Mammary epithelial cell (primary cell): ENCODE results near the gene CFAP45.

ENCODE experiments used
- EZH2 ChIP-seq: IDR thresholded peaks from 2 replicates; pipeline ENCODE4 v1.6.1; 2012; ENCODE audit warnings: low read length, inconsistent platforms, borderline replicate concordance
- TF ChIP-seq, protein P1 (sequence below), 2 donors: IDR thresholded peaks in 1 of 2; conservative IDR thresholded peaks in 1 of 2; 2 replicates each; pipeline ENCODE4 v1.5.1; 2011 to 2012; ENCODE audit warnings: inconsistent platforms in 2 of 2, low read length in 2 of 2, mild to moderate bottlenecking in 2 of 2, control low read depth in 1 of 2, low read depth in 1 of 2; ENCODE audit not compliant: insufficient read depth in 1 of 2; ENCODE audit errors: extremely low read depth in 1 of 2

DNA sequence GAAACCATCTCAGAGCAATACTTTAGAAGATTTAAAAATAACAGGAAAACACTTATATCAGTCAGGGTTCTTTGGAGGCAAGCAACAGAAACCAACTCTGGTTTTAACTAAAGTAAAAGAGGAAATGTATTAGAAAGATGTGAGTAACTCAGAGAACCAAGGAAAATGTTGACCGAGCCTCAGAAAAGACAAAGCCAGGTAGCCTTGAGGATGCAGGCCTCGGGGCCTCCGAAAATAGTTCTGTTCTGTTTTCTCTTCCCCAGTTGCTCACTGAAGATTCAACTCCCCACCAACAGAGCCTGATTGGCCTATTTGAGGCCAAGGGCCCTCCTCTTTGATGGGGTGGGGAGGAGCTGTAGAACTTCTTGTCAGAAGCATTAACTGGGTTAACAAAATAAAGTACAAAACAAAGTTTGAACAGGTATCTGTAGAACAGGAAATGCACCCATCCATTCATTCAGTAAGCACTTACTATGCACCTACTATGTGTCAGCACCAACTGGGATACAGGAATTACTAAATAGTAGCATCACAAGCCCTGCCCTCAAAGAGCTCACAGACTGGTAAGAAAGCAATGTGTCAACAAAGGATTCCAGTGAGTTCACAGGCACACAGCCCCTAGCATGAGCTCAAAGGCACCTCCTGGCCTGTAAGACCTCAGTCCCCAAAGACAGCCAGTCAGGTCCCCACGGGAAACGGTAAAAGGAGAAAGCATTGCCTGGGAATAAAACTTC lies 60.7 kb downstream of the CFAP45 start:
- TF ChIP-seq, protein P1, sequence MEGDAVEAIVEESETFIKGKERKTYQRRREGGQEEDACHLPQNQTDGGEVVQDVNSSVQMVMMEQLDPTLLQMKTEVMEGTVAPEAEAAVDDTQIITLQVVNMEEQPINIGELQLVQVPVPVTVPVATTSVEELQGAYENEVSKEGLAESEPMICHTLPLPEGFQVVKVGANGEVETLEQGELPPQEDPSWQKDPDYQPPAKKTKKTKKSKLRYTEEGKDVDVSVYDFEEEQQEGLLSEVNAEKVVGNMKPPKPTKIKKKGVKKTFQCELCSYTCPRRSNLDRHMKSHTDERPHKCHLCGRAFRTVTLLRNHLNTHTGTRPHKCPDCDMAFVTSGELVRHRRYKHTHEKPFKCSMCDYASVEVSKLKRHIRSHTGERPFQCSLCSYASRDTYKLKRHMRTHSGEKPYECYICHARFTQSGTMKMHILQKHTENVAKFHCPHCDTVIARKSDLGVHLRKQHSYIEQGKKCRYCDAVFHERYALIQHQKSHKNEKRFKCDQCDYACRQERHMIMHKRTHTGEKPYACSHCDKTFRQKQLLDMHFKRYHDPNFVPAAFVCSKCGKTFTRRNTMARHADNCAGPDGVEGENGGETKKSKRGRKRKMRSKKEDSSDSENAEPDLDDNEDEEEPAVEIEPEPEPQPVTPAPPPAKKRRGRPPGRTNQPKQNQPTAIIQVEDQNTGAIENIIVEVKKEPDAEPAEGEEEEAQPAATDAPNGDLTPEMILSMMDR (conservative IDR thresholded peaks at IDR 0.05 in 1 of 2, IDR thresholded peaks at IDR 0.05 in 1 of 2; ENCODE audit: extremely low read depth in 1 of 2, insufficient read depth in 1 of 2, low read depth in 1 of 2, low read length in 2 of 2), result no peak
- TF ChIP-seq EZH2, result no peak
